ENCODE data around the gene ZFP36L2.
A peak's percentile ranks its signal among the peaks of the same experiment; 100 is the strongest.

ZFP36L2 gene

DNA sequence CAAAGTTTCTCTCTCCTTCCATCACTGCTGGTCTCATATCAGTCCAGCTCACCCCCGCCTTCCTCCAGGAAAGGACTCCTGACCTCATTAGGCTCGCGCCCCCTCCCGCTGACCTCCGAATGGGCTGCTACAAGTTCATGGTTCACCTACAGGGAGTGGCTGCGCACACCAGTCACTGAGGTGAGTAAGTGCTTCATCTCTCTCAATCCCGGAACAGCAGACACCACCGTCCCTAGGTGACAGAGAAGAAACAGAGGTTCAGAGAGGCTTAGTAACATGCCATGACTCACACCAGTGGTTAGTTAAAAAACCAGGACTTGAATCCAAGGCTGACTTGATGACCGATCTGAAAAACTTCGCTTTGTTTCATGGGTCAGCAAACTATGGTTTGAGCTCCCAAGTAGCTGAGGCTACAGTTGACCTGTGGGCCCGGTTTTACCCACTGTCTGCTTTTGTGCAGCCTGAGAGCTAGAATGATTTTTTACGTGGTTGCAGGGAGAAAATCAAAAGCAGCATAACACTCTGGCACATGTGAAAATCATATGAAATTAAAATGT is 42.0 kb downstream of the ZFP36L2 start:
- DNase-seq: peak; percentile 38

DNA sequence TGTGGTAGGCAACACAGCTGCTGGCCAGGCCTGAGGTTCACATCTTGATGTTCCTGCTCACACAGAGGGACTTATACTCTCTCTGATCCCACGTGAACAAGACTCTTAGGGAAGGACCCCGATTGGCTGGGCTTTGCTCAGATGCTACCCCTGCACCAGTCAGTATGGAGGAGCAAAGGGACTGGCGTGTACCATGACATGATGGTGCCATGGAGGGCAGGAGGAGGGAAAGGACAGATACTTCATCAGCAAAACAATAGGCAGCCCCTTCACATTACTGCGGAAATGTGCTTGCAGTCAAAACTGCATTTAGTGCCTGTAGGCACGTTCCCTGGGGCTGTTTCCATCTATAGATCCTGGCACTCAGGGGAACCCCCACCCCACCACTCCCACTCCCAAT is 42.7 kb downstream of the ZFP36L2 start:
- DNase-seq: no peak

DNA sequence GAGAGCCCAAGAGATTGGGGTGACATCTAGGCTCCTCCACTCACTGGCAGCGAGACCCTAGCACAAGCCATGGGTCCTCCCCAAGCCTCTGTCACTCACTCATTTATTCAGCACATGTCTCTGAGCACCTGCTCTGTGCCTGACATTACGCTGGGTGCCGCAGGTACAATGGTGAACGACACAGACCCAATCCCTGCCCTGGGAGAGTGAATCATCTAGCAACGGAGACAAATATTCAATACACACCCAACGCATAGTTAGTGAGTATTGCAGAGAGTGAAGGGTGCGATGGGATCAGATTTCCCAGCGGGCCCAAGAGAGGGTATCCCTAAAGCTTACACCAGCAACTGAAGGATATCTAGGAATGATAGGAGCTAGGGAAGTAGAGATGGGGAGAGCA is 45.5 kb downstream of the ZFP36L2 start:
- DNase-seq: no peak

DNA sequence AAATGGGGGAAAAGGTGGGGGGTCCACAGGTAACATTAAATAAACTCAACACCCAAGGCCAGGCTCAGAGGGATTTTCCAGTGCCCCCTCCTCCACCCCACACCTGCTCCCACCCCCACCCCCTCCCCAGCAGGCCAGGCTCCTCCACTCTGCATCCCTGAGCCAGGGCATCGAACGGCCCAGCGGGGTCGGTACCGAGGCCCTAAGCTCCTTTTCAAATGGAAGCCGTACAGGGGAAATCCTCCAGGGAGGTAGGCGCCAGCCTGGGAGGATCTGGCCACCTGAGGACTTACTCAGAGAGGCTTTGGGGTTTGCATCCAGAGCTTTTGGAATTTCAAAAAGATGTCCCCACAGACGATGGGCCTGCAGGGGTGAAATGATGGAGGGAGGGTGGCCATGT is 46.5 kb downstream of the ZFP36L2 start:
- DNase-seq: no peak

DNA sequence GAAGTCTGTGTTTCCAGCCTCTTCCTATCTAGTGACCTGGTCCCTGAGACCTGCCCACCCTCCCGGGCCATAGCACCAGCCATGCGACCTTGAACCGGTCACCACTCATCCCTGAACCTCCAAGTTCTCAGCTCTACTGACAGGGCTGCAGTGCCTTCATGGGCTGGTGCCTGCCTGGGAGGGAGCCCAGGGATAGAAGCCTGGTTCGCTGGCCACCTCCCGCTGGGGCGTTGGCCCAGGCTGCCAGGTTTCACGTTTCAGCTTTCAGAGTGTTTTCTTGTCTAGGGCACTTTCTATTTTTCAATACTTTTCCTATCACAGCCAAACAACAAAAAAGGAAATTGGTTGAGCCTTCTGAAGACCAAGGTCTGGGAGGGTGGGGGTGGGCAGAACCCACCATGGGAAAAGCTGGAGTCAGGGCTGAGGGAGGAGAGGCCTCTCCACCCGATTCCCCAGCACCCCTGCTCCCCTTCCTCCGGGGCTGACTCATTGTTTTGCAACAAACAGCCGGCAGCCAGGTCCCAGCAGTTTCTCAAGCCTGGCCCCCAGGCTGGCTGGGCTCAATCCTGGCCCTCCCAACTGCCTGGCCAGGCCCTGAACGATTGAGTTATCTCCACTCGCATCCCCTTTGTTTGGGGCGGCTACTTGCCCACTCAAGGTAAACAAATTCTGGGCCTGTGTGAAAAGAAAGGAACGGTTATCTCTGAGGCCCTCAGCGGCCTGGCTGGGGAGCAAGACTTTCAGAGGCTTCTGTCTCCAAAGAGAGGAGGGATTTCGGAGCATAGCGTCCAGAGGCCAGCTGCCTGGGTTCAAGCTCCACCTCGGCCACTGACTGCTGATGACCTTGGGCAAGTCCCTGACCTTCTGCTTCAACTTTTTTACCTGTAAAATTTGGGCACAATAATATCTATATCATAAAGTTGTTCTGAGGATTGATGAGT is 47.5 kb downstream of the ZFP36L2 start:
- DNase-seq: peak; percentile 76

DNA sequence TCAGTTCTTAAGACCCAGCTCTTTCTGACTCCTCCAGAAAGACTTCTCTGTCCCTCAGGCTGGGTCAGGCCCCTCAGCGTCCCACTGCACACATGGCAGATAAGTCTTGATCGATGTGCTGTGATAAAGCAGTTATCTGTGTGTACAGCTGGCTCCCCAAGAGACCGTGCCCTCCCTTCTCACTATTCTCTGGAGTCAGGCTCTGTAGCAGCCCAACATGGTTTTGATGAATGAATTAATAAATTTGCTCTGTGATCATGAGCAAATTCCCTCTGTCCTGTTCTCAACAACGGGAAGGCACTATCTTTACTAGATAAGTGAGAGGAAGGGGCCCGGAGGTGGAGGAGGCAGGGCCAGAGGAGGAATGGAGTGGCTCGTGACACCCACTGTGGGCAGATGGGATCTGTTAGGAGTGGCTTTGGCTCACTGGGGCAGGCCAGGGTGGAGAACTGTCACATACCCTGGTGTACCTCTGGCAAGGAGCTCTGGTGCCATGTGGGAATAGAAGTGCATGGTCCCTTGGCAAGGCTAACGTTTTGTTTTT is 48.3 kb downstream of the ZFP36L2 start:
- no peak for DNase-seq

DNA sequence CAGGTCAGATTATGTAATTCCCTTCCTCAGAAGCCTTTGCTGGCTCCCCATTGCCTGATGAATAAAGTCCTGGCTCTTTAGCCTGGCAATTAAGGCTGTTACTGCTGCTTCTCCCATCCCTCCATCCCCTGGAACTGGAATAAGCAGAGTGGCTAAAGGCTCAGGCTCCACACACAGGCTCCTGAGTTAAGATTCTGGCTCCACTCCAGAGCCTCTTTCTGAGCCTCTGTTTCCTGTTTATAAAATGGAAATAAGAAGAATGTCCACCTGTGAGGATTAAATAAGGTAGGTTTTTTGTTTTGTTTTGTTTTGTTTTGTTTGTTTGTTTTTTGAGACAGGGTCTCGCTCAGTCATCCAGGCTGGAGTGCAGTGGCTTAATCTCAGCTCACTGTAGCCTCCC is 50.0 kb downstream of the ZFP36L2 start:
- DNase-seq: no peak

DNA sequence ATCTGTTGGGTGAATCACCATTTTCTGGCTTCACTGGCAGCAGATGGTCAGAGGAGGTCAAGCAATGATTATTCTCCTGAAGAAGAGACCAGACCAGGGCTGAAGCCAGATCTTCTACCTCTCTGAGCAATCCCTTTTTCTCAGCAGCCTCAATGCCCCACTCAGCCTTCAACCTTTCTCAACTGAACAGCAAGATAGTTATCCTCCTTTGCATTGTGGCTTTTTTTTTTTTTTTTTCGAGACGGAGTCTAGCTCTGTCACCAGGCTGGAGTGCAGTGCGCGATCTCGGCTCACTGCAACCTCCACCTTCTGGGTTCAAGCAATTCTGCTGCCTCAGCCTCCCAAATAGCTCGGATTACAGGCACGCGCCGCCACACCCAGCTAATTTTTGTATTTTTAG is 50.5 kb downstream of the ZFP36L2 start:
- DNase-seq: no peak

DNA sequence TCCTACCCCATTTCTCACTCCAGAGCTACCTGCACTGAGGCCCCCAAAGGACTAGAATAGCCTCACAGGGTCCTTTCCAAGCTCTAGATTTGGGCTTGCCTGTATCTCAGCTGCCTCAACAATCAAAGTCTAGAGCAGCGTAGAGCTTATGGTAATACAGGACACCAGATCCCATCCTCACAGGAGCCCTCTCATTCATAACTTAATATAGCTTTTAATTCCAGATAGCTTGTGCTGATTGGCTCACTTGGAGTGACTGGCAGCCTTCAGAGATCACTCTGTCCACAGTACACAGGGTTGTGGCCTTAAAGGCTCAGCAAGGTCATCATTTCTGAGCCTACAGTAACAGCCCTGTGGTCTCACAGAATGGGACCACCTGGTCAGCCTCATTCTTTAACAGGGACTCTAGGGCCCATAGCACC is 51.4 kb downstream of the ZFP36L2 start:
- DNase-seq: no peak

DNA sequence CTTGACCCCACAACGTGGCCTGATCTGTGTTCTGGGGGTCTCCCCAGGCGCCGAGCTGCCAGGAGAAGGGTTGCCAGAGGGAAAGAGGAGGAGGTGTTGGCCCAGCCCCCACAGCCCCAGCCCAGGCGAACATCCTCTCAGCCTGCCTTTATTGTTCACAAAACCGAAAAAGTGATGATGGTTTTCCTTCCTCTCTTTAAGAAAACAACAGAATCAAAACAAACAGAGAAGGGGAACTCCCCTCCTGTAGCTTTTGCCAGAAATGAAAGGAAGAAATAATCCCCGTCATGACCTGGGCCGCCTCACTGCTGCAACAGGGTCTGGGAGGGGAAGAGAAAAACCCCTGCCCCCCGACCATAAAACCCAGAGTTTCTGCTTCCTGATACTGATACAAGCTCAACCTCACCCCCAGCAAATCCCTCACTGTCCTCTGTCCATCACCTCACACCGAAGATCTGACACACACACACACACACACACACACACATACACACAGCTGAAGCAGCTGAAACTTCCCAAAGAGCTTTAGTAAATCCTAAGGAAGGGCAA is 52.0 kb downstream of the ZFP36L2 start:
- DNase-seq: peak; percentile 86

Data from MV-4-11 (cell line).